ENCODE data around the gene SEMA3B. TPM values are rescaled to one million over a fixed set of nuclear protein-coding genes. Genes with fewer than 3 reads are reported as not detected.

The SEMA3B gene
- total and polyA plus RNA-seq, 2 experiments from 2014 or later: 2.4 to 3.3 TPM

GRCh38 chr3:50229490-50229889 lies 39.5 kb upstream of the SEMA3B start:
- Mint-ChIP-seq H3K27ac (no peak overlapping the region), H3K36me3 (ENCODE audit: low read depth) (no peaks in the 10 kb centered on the region), H3K27me3 (ENCODE audit: insufficient read depth, low read depth, poor library complexity) (peaks cover 35% of the 10 kb centered on the region), H3K9me3 (no peaks in the 10 kb centered on the region), H3K4me1 (peaks cover 24% of the 10 kb centered on the region), H3K4me3 (no peak overlapping the region; the same call in 2 of the 3 replicates)
- H3K4me2 ChIP-seq: no peak overlapping the region
- no peaks in the 10 kb centered on the region for H3K36me3 ChIP-seq (ENCODE audit: insufficient read depth)
- ATAC-seq: no peak
- peaks cover 4% of the 10 kb centered on the region for H3K27me3 ChIP-seq (ENCODE audit: insufficient read depth)
- TF ChIP-seq ZNF462 (CRISPR knock-in tag; IDR thresholded peaks at IDR 0.05): no peak
- no peak for TF ChIP-seq ZNF114 (CRISPR knock-in tag; IDR thresholded peaks at IDR 0.05)
- TF ChIP-seq ZNF331 (CRISPR knock-in tag; IDR thresholded peaks at IDR 0.05; ENCODE audit: low read depth): no peak
- no peak for TF ChIP-seq EZH2phosphoT487 (IDR thresholded peaks at IDR 0.05; ENCODE audit: unreplicated experiment)
- no peaks in the 10 kb centered on the region for H4K20me1 ChIP-seq (replicated peaks; ENCODE audit: insufficient read depth)
- DNase-seq (ENCODE audit: low spot score): no peak
- no peak overlapping the region for H3K27ac ChIP-seq (ENCODE audit: low read depth)
- H3K79me2 ChIP-seq (replicated peaks; ENCODE audit: insufficient read depth): 0 out of 2 replicates have a peak, but pooled peaks cover 6% of the 10 kb centered on the region
- H3K4me3 ChIP-seq: no peak overlapping the region
- H3F3A ChIP-seq (replicated peaks; ENCODE audit: low read depth): peaks cover 13% of the 10 kb centered on the region
- no peaks in the 10 kb centered on the region for H3K9me2 ChIP-seq (ENCODE audit: insufficient read depth)
- H3K4me1 ChIP-seq (ENCODE audit: insufficient read depth): peaks cover 16% of the 10 kb centered on the region
- H2AFZ ChIP-seq: no peak overlapping the region

- H3K27ac Mint-ChIP-seq: no peak overlapping the region
- Histone ChIP-seq H3K36me3 (ENCODE audit: insufficient read depth) (no peaks in the 10 kb centered on the region), H3K4me3 (no peak overlapping the region), H4K20me1 (replicated peaks; ENCODE audit: insufficient read depth) (no peaks in the 10 kb centered on the region), H3K79me2 (replicated peaks; ENCODE audit: insufficient read depth) (0 out of 2 replicates have a peak, but pooled peaks cover 6% of the 10 kb centered on the region), H3K27me3 (ENCODE audit: insufficient read depth) (peaks cover 4% of the 10 kb centered on the region), H3K4me1 (ENCODE audit: insufficient read depth) (peaks cover 16% of the 10 kb centered on the region), H2AFZ (no peak overlapping the region), H3K4me2 (no peak overlapping the region), H3F3A (replicated peaks; ENCODE audit: low read depth) (peaks cover 17% of the 10 kb centered on the region), H3K27ac (ENCODE audit: low read depth) (no peak overlapping the region), H3K9me2 (ENCODE audit: insufficient read depth) (no peaks in the 10 kb centered on the region)
- peaks cover 29% of the 10 kb centered on the region for H3K27me3 Mint-ChIP-seq (ENCODE audit: insufficient read depth, low read depth, poor library complexity)
- ATAC-seq (no peak), DNase-seq (ENCODE audit: low spot score) (no peak)
- H3K36me3 Mint-ChIP-seq (ENCODE audit: low read depth): no peaks in the 10 kb centered on the region
- H3K9me3 Mint-ChIP-seq: no peaks in the 10 kb centered on the region
- H3K4me3 Mint-ChIP-seq: no peak overlapping the region
- H3K4me1 Mint-ChIP-seq: peaks cover 24% of the 10 kb centered on the region
- TF ChIP-seq EZH2 (IDR thresholded peaks at IDR 0.05; ENCODE audit: low read depth, unreplicated experiment): no peak
- TF ChIP-seq JUNB (IDR thresholded peaks at IDR 0.05; ENCODE audit: unreplicated experiment): no peak
- no peak for TF ChIP-seq EZH2phosphoT487 (IDR thresholded peaks at IDR 0.05; ENCODE audit: unreplicated experiment)
- no peak for TF ChIP-seq ZNF114 (CRISPR knock-in tag; IDR thresholded peaks at IDR 0.05)
- no peak for TF ChIP-seq CREB1 (CRISPR knock-in tag; IDR thresholded peaks at IDR 0.05; ENCODE audit: low read depth)
- no peak for TF ChIP-seq ETS1 (IDR thresholded peaks at IDR 0.05)
- no peak for TF ChIP-seq ZNF331 (CRISPR knock-in tag; IDR thresholded peaks at IDR 0.05; ENCODE audit: low read depth)
Measured at GRCh38 chr3:50230104-50230793, 38.7 kb upstream of the SEMA3B start.
